ENCODE measurements around the gene SLC6A19. TPM values are rescaled to one million over a fixed set of nuclear protein-coding genes. Genes with fewer than 3 reads are reported as not detected.

SLC6A19 gene
- total and polyA plus RNA-seq, 9 of the 15 experiments (the other 6 are each of a cell fraction or from before 2014, with no cell fraction given), result 0.03 to 1.6 (median 0.59) TPM

- TF ChIP-seq ZBTB34 (CRISPR knock-in tag; IDR thresholded peaks at IDR 0.05), result no peak
- TF ChIP-seq TCF7 (IDR thresholded peaks at IDR 0.05; ENCODE audit: borderline replicate concordance), result no peak
- no peak for TF ChIP-seq GTF2E2 (tag; IDR thresholded peaks at IDR 0.05)
- no peak for TF ChIP-seq MTA3 (IDR thresholded peaks at IDR 0.05; ENCODE audit: borderline replicate concordance)
- TF ChIP-seq ZNF12 (CRISPR knock-in tag; IDR thresholded peaks at IDR 0.05), result no peak
These were observed 23.4 kb upstream of the SLC6A19 start (continued) for GRCh38 chr5:1177826-1178528.

- Histone ChIP-seq H3K36me3 (ENCODE audit: control insufficient read depth, insufficient read depth, low read length) (no peaks in the 10 kb centered on the region), H3K9me1 (ENCODE audit: control insufficient read depth, insufficient read depth, low read length) (no peaks in the 10 kb centered on the region), H4K20me1 (replicated peaks; ENCODE audit: control insufficient read depth, insufficient read depth, low read length) (no peaks in the 10 kb centered on the region), H3K4me3 (no peak overlapping the region), H3K27me3 (ENCODE audit: control insufficient read depth in 2 of 2, insufficient read depth in 2 of 2, low read length in 2 of 2) (no peaks in the 10 kb centered on the region), H3K4me2 (ENCODE audit: insufficient read depth, low read length) (peak overlapping the region; percentile 6; the same call in 1 of the 2 replicates), H3K4me1 (replicated peaks in 1 of 2; ENCODE audit: control insufficient read depth in 2 of 2, insufficient read depth in 2 of 2, low read length in 2 of 2) (peaks cover 24 to 75% of the 10 kb centered on the region in 2 experiments), H2AFZ (ENCODE audit: low read depth, low read length) (peak overlapping the region; percentile 85), H3K9ac (ENCODE audit: insufficient read depth in 1 of 2, low read depth in 2 of 2, low read length in 2 of 2) (peak overlapping the region in 1 of 2 experiments; percentile 54; a peak in 2 of 4 replicates), H3K27ac (ENCODE audit: extremely low read depth, low read depth, low read length) (no peak overlapping the region), H3K79me2 (ENCODE audit: control insufficient read depth, insufficient read depth, low read length) (no peaks in the 10 kb centered on the region), H3K9me3 (replicated peaks; ENCODE audit: control insufficient read depth, insufficient read depth, low read depth, low read length) (no peaks in the 10 kb centered on the region)
- BruUV-seq (replicated peaks), result no TSS peak
- 49% methylated on average over 28 of the region's 34 CpGs for WGBS (ENCODE audit: insufficient coverage, low coverage, missing lambda C conversion rate)
- DNase-seq (ENCODE audit: extremely low read depth in 1 of 4, low spot score in 3 of 4) (no peak), ATAC-seq (peak; percentile 2; the same call in 2 of the 3 replicates), FAIRE-seq (peak; percentile 74)
- intact Hi-C loops (cut with micrococcal nuclease), result no loop called here
- CTCF ChIA-PET (ENCODE audit: low intra/inter-chr PET ratio), result no interaction called here
- POLR2A ChIA-PET, result interaction anchor here (0.6 to 0.9 kb wide), 3 partner anchors 28 to 242 kb away, joined by 3 to 4 read pairs (median 3); no protein-coding TSS in a partner anchor
- in situ Hi-C loops (cut with MboI), result no loop called here
- no peak for TF ChIP-seq NR3C1 (CRISPR knock-in tag; IDR thresholded peaks at IDR 0.05)
- no peak for TF ChIP-seq HDAC2 (IDR thresholded peaks at IDR 0.05)
- no peak for TF ChIP-seq NR2C2 (CRISPR knock-in tag; IDR thresholded peaks at IDR 0.05)
- peak; percentile 27; the same call in 1 of the 2 replicates for TF ChIP-seq NR2C2 (tag; IDR thresholded peaks at IDR 0.05)
- TF ChIP-seq DACH1 (IDR thresholded peaks at IDR 0.05; ENCODE audit: partially characterized antibody), result no peak
- TF ChIP-seq, protein P1, sequence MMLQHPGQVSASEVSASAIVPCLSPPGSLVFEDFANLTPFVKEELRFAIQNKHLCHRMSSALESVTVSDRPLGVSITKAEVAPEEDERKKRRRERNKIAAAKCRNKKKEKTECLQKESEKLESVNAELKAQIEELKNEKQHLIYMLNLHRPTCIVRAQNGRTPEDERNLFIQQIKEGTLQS (IDR thresholded peaks at IDR 0.05), result no peak
- TF ChIP-seq, protein P1 (CRISPR knock-in tag; conservative IDR thresholded peaks at IDR 0.05), result no peak
- no peak for TF ChIP-seq MYNN (IDR thresholded peaks at IDR 0.05)
- no peak for TF ChIP-seq MYNN (CRISPR knock-in tag; IDR thresholded peaks at IDR 0.05)
- no peak for TF ChIP-seq ESRRA (IDR thresholded peaks at IDR 0.05; ENCODE audit: borderline replicate concordance, low read depth)
- no peak for TF ChIP-seq LEF1 (IDR thresholded peaks at IDR 0.05)
- TF ChIP-seq ZNF436 (CRISPR knock-in tag; IDR thresholded peaks at IDR 0.05), result no peak
- TF ChIP-seq SMAD2 (IDR thresholded peaks at IDR 0.05; ENCODE audit: low read depth, low read length), result no peak
- TF ChIP-seq DLX4 (CRISPR knock-in tag; IDR thresholded peaks at IDR 0.05), result no peak
These were observed 22.6 kb upstream of the SLC6A19 start for GRCh38 chr5:1178529-1179382.

All from K562 (cell line).